HepG2 (cell line): Measurements from ENCODE around the gene GTF2A1. TPM values are rescaled to one million over a fixed set of nuclear protein-coding genes. Genes with fewer than 3 reads are reported as not detected.

Source experiments
- ATAC-seq: fragments of 200-7000 bp; cut with Tn5 transposase; 3 replicates; pipeline ENCODE4 v1.9.1; 2020; ENCODE audit warnings: mild to moderate bottlenecking, moderate library complexity
- BruUV-seq: library from RNA; stranded (reverse); fragments of 400-500 nt; replicated peaks from 2 replicates; lab custom pipeline; 2021; lab: Mats Ljungman, UMichigan
- CTCF ChIA-PET: fragments of 300-600 bp; formaldehyde crosslinking; extraction: SDS; loops from one replicate; lab custom pipeline; 2021; ENCODE audit warnings: low total read pairs, inconsistent platforms, low intra/inter-chr PET ratio; lab: Yijun Ruan, JAX
- POLR2A ChIA-PET: fragments of 350-600 bp; sonication (Branson Sonifier 250); formaldehyde crosslinking; loops from one replicate; lab custom pipeline; 2020; ENCODE audit warnings: antibody characterized with exemption, inconsistent platforms; lab: Yijun Ruan, JAX
- DNase-seq: peaks from one replicate; pipeline ENCODE4 v3.0.0-alpha.2; 2015; ENCODE audit warnings: low spot score
- FAIRE-seq: peaks from 3 replicates; lab custom pipeline; 2011; peaks lifted over from hg19 to GRCh38; lab: Jason Lieb, UNC
- H2AFZ ChIP-seq: one replicate; pipeline ENCODE4 v1.6.1; 2011; ENCODE audit warnings: low read length, inconsistent platforms
- H3K27ac ChIP-seq: fragments of 300-600 bp; 3 replicates; pipeline ENCODE4 v1.8.0; 2011; ENCODE audit warnings: mixed run types, mild to moderate bottlenecking, mixed read lengths, low read length, inconsistent platforms; ENCODE audit not compliant: insufficient read depth; ENCODE audit errors: extremely low read length
- H3K27me3 ChIP-seq, 2 experiments: fragments of 200-600 bp in 1 of 2; 2 replicates in 1 of 2; 3 replicates in 1 of 2; pipeline versions ENCODE4 v1.6.0 to v1.8.0; 2011; ENCODE audit warnings: low read length in 2 of 2, mild to moderate bottlenecking in 2 of 2, moderate library complexity in 2 of 2, inconsistent platforms in 1 of 2; ENCODE audit not compliant: insufficient read depth in 2 of 2, control insufficient read depth in 1 of 2
- H3K36me3 ChIP-seq, 2 experiments: fragments of 200-600 bp in 1 of 2; replicated peaks in 1 of 2; 2 replicates in 1 of 2; 3 replicates in 1 of 2; pipeline versions ENCODE4 v1.5.1 to v1.8.0; 2011; ENCODE audit warnings: low read length in 2 of 2, inconsistent platforms in 1 of 2; ENCODE audit not compliant: insufficient read depth in 2 of 2, control insufficient read depth in 1 of 2
- H3K4me1 ChIP-seq: 2 replicates; pipeline ENCODE4 v1.5.1; 2012; ENCODE audit warnings: low read length, inconsistent platforms; ENCODE audit not compliant: insufficient read depth
- H3K4me2 ChIP-seq: 2 replicates; pipeline ENCODE4 v1.6.0; 2011; ENCODE audit warnings: low read depth, low read length, inconsistent platforms
- H3K4me3 ChIP-seq, 3 experiments: fragments of 200-600 bp in 1 of 3; sonication (generic), shearing (Covaris generic) in 1 of 3; replicated peaks in 1 of 3; 2 replicates each; pipeline ENCODE4 v1.5.1; 2011 to 2016; ENCODE audit warnings: low read length in 3 of 3, inconsistent platforms in 2 of 3, low read depth in 2 of 3, mild to moderate bottlenecking in 2 of 3, control low read depth in 1 of 3, mixed read lengths in 1 of 3; ENCODE audit not compliant: insufficient read depth in 1 of 3
- H3K79me2 ChIP-seq: one replicate; pipeline ENCODE4 v1.6.1; 2011; ENCODE audit warnings: low read length, inconsistent platforms; ENCODE audit not compliant: insufficient read depth
- H3K9ac ChIP-seq: 2 replicates; pipeline ENCODE4 v1.6.0; 2011; ENCODE audit warnings: mild to moderate bottlenecking, low read depth, low read length, inconsistent platforms; ENCODE audit not compliant: insufficient read depth
- H3K9me3 ChIP-seq: 2 replicates; pipeline ENCODE4 v1.5.1; 2012; ENCODE audit warnings: mild to moderate bottlenecking, low read length
- H4K20me1 ChIP-seq: 2 replicates; pipeline ENCODE4 v1.6.0; 2011; ENCODE audit warnings: inconsistent platforms, mild to moderate bottlenecking, low read length, moderate library complexity; ENCODE audit not compliant: insufficient read depth
- GLI4 ChIP-seq: sonication (generic); formaldehyde crosslinking; IDR thresholded peaks from 2 replicates; pipeline ENCODE4 v1.5.1; 2020; ENCODE audit warnings: missing genetic modification reagents, mild to moderate bottlenecking, moderate library complexity, borderline replicate concordance
- NFAT5 ChIP-seq: sonication (generic); formaldehyde crosslinking; IDR thresholded peaks from 2 replicates; pipeline ENCODE4 v1.4.0; 2020; ENCODE audit warnings: missing genetic modification reagents
- NFIC ChIP-seq: IDR thresholded peaks from 2 replicates; pipeline ENCODE4 v1.6.1; 2012; ENCODE audit warnings: mild to moderate bottlenecking, low read length, inconsistent platforms
- ZNF281 ChIP-seq: sonication (generic); formaldehyde crosslinking; IDR thresholded peaks from 2 replicates; pipeline ENCODE4 v1.4.0; 2020; ENCODE audit warnings: missing genetic modification reagents, borderline replicate concordance
- in situ Hi-C: cut with HindIII; loops from 2 replicates; pipeline ENCODE4 v1.10.0; 2017; ENCODE audit warnings: low pct_unique_long_range_greater_than_20kb; ENCODE audit not compliant: extremely low pct_ligation_motif_present
- intact Hi-C: fragments of 100-400 bp; cut with micrococcal nuclease; formaldehyde crosslinking; loops from one replicate; pipeline ENCODE4 v1.10.0; 2022; ENCODE audit not compliant: unreplicated experiment
- polyA plus RNA-seq, 8 experiments: library from polyadenylated mRNA; depleted of rRNA in 3 of 8; stranded (reverse) in 7 of 8; unstranded in 1 of 8; fragments of >200 nt; fragmentation: Illumina TruSeq in 4 of 8; extraction: Trizol in 4 of 8; gene quantifications; 2 replicates each; pipeline versions ENCODE4 v1.2.1 to v1.2.3, GENCODE V29; 2011 to 2016; ENCODE audit warnings: low read depth in 4 of 8, missing spikeins in 1 of 8, mixed read lengths in 1 of 8; ENCODE audit not compliant: insufficient read depth in 1 of 8
- total RNA-seq, 5 experiments: library from RNA; depleted of rRNA; stranded (reverse); fragments of >200 nt; fragmentation: Illumina TruSeq; extraction: Trizol; gene quantifications; 2 replicates each; pipeline ENCODE4 v1.2.3, GENCODE V29; 2016; ENCODE audit warnings: low read depth in 1 of 5
- TF ChIP-seq, protein P1 (sequence below): sonication (generic); formaldehyde crosslinking; IDR thresholded peaks from 2 replicates; pipeline ENCODE4 v1.8.0; 2022; ENCODE audit warnings: mild to moderate bottlenecking, missing genetic modification reagents, moderate library complexity

GTF2A1 gene
- total and polyA plus RNA-seq, 2 of the 13 experiments (the other 11 are each of a cell fraction or from before 2014, with no cell fraction given) = 14.9 to 17.5 TPM

DNA sequence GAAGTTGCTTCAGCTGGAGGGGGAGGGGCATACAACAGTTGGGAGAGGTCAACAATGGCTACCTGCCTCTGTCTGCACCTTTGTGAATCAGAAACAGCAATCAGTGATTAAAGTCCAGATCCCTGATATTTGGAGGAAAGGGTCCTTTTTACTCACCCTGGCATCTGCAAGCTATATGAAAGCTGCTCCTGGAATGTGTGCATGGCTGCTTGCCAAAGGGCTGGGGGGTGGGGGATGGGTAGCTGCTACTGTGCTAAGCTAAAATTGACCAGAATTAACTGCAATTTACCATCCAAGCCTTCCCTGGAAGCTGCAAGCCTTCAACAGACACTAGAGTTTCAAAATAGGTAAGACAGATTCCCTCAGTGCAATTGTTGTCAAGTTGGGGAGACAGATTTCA lies 13.5 kb upstream of the GTF2A1 start:
- FAIRE-seq (no peak), ATAC-seq (no peak), DNase-seq (peak; percentile 12)
- no peaks in the 10 kb centered on the region for H3K27me3 ChIP-seq
- H2AFZ ChIP-seq = no peak overlapping the region
- peak; percentile 37; the same call in 1 of the 2 replicates for TF ChIP-seq ZNF281
- TF ChIP-seq GLI4 (CRISPR knock-in tag) = no peak
- no peak for TF ChIP-seq NFAT5 (CRISPR knock-in tag)
- TF ChIP-seq, protein P1, sequence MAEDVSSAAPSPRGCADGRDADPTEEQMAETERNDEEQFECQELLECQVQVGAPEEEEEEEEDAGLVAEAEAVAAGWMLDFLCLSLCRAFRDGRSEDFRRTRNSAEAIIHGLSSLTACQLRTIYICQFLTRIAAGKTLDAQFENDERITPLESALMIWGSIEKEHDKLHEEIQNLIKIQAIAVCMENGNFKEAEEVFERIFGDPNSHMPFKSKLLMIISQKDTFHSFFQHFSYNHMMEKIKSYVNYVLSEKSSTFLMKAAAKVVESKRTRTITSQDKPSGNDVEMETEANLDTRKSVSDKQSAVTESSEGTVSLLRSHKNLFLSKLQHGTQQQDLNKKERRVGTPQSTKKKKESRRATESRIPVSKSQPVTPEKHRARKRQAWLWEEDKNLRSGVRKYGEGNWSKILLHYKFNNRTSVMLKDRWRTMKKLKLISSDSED (CRISPR knock-in tag) = no peak
- TF ChIP-seq NFIC = 0 out of 2 replicates have a peak, but pooled peaks have one; percentile 22
- H4K20me1 ChIP-seq = no peaks in the 10 kb centered on the region
- H3K36me3 ChIP-seq = no peaks in the 10 kb centered on the region
- no peaks in the 10 kb centered on the region for H3K79me2 ChIP-seq
- in situ Hi-C loops (no loop called here), intact Hi-C loops (no loop called here)
- peaks cover 26% of the 10 kb centered on the region for H3K4me1 ChIP-seq
- no peaks in the 10 kb centered on the region for H3K9me3 ChIP-seq
- no peak overlapping the region for H3K27ac ChIP-seq
- no TSS peak for BruUV-seq
- CTCF ChIA-PET = no interaction called here
- H3K4me2 ChIP-seq = no peak overlapping the region
- H3K9ac ChIP-seq = no peak overlapping the region
- POLR2A ChIA-PET = interaction anchor here (2.0 kb wide), 1 partner anchor 13 kb away, joined by 8 read pairs; the partner anchor contains the start of gene GTF2A1
- H3K4me3 ChIP-seq = no peak overlapping the region
